Erythroblast (primary cell): ENCODE data around the gene CHADL.

Source experiments
- GATA1 ChIP-seq: IDR thresholded peaks from 2 replicates; pipeline ENCODE4 v1.6.1; 2011; ENCODE audit warnings: low read depth, mild to moderate bottlenecking, control low read depth, low read length, moderate library complexity
- POLR2A ChIP-seq: IDR thresholded peaks from 2 replicates; pipeline ENCODE4 v1.6.1; 2011; ENCODE audit warnings: mild to moderate bottlenecking, low read length

- TF ChIP-seq GATA1 (no peak), POLR2A (no peak)
Observed at GRCh38 chr22:41238570-41239442, 1.9 kb downstream of the CHADL start.
